Astrocyte (in vitro differentiated cells and primary cell): ENCODE results near the gene LGR4.

ENCODE experiments used
- EZH2 ChIP-seq: IDR thresholded peaks from 2 replicates; pipeline ENCODE4 v1.6.1; 2012; ENCODE audit warnings: mild to moderate bottlenecking, low read length, inconsistent platforms; ENCODE audit not compliant: insufficient read depth
- TF ChIP-seq, protein P1 (sequence below): IDR thresholded peaks from 2 replicates; pipeline ENCODE4 v1.5.1; 2011; ENCODE audit warnings: low read depth, mild to moderate bottlenecking, inconsistent platforms, low read length, moderate library complexity; ENCODE audit not compliant: insufficient read depth

- TF ChIP-seq, protein P1, sequence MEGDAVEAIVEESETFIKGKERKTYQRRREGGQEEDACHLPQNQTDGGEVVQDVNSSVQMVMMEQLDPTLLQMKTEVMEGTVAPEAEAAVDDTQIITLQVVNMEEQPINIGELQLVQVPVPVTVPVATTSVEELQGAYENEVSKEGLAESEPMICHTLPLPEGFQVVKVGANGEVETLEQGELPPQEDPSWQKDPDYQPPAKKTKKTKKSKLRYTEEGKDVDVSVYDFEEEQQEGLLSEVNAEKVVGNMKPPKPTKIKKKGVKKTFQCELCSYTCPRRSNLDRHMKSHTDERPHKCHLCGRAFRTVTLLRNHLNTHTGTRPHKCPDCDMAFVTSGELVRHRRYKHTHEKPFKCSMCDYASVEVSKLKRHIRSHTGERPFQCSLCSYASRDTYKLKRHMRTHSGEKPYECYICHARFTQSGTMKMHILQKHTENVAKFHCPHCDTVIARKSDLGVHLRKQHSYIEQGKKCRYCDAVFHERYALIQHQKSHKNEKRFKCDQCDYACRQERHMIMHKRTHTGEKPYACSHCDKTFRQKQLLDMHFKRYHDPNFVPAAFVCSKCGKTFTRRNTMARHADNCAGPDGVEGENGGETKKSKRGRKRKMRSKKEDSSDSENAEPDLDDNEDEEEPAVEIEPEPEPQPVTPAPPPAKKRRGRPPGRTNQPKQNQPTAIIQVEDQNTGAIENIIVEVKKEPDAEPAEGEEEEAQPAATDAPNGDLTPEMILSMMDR, result no peak
- TF ChIP-seq EZH2, result no peak
Measured at GRCh38 chr11:27477243-27477642, 4.7 kb upstream of the LGR4 start.
